ENCODE results near the gene VAV2. TPM values are rescaled to one million over a fixed set of nuclear protein-coding genes. Genes with fewer than 3 reads are reported as not detected.

VAV2 gene
- total RNA-seq, 2 experiments from 2014 or later: 11.0 to 27.8 TPM

DNA sequence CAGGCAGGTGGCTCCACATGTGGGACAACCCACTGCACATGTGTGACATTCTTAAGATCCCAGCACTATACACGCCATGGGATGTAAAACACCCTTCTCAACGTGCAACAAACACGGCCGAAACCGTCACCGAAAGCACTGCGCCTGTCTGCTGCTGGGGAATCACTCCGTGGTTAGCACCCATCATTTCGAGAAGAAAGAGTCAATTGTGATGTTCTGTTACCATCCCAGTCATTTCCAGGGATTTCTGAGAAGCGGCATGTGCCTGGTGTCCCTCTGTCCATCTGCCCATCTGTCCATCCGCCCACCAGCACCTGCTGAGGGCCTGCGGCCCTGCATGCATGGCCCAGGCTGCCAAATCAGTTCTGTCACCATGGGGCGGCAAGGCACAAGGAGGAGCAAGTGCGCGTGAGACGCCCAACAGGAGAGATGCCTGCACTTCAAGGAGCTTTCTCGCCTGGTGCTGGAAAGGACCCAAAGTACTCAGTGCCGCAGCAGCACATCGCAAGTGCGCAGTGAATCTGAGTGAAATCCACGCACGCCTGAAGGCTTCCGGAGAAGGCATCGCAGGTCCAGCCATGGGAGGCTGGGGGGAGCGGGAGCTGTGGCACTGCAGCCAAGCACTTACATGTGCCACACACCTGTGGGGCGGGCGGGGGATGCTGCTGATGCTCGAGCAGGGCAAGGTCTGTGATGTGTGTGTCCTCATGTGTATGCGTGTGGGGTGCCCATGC lies 38.0 kb downstream of the VAV2 start:
- TF ChIP-seq EZH2phosphoT487 (IDR thresholded peaks at IDR 0.05; ENCODE audit: borderline replicate concordance, low read depth, low read length): no peak
- TF ChIP-seq, protein P1, sequence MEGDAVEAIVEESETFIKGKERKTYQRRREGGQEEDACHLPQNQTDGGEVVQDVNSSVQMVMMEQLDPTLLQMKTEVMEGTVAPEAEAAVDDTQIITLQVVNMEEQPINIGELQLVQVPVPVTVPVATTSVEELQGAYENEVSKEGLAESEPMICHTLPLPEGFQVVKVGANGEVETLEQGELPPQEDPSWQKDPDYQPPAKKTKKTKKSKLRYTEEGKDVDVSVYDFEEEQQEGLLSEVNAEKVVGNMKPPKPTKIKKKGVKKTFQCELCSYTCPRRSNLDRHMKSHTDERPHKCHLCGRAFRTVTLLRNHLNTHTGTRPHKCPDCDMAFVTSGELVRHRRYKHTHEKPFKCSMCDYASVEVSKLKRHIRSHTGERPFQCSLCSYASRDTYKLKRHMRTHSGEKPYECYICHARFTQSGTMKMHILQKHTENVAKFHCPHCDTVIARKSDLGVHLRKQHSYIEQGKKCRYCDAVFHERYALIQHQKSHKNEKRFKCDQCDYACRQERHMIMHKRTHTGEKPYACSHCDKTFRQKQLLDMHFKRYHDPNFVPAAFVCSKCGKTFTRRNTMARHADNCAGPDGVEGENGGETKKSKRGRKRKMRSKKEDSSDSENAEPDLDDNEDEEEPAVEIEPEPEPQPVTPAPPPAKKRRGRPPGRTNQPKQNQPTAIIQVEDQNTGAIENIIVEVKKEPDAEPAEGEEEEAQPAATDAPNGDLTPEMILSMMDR (conservative IDR thresholded peaks at IDR 0.05; ENCODE audit: low read length): no peak
- intact Hi-C loops (cut with micrococcal nuclease; ENCODE audit: unreplicated experiment): loop anchor here (1.0 kb wide), 1 partner anchor 8 kb away; no protein-coding TSS in a partner anchor
- BruUV-seq (replicated peaks): no TSS peak
- Histone ChIP-seq H3K36me3 (ENCODE audit: insufficient read depth, low read length) (no peaks in the 10 kb centered on the region), H4K20me1 (ENCODE audit: insufficient read depth, low read length) (no peaks in the 10 kb centered on the region), H3K9me3 (ENCODE audit: low read length) (no peaks in the 10 kb centered on the region), H3K9me2 (ENCODE audit: insufficient read depth, low read length) (no peaks in the 10 kb centered on the region), H3K27ac (ENCODE audit: low read depth, low read length, poor library complexity, severe bottlenecking) (peak overlapping the region; percentile 93), H3K4me3 (ENCODE audit: low read depth, low read length, poor library complexity, severe bottlenecking) (peak overlapping the region; percentile 46), H3K4me2 (ENCODE audit: low read length) (peak overlapping the region; percentile 69), H3K4me1 (ENCODE audit: insufficient read depth, low read length, poor library complexity, severe bottlenecking) (peaks cover 56% of the 10 kb centered on the region), H3K79me2 (ENCODE audit: insufficient read depth, low read depth, low read length) (peaks cover 8% of the 10 kb centered on the region; the same call in 1 of the 2 replicates), H2AFZ (ENCODE audit: low read length) (no peak overlapping the region; the same call in 1 of the 2 replicates)
- ChIA-PET POLR2A (interaction anchor here (3.9 kb wide), 1 partner anchor 9 kb away, joined by 46 read pairs; no protein-coding TSS in a partner anchor), CTCF (ENCODE audit: unreplicated experiment) (interaction anchor here (1.1 kb wide), 1 partner anchor 8 kb away, joined by 5 read pairs; no protein-coding TSS in a partner anchor)
- peak; percentile 43 for DNase-seq (ENCODE audit: low spot score)

DNA sequence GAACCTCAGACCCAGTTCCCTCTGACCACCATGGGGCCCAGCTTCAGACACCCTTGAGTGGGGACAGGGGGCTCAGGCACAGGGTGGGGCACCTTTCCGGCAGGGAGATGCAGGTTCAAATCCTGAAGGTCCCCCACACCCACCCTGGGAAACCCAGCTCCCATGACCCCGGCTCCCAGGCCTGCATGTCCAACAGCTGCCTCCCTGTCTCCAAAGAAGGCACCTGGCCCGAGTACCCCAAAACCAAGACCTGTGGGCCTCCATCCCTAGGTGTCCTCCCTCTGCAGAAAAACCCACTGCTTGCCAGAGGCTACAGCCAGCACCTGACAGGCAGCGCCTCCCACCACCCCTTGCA lies 38.5 kb downstream of the VAV2 start:
- ChIA-PET POLR2A (no interaction called here), CTCF (ENCODE audit: unreplicated experiment) (no interaction called here)
- H3K4me3 ChIP-seq (ENCODE audit: low read depth, low read length, poor library complexity, severe bottlenecking): no peak overlapping the region
- intact Hi-C loops (cut with micrococcal nuclease; ENCODE audit: unreplicated experiment): no loop called here
- H2AFZ ChIP-seq (ENCODE audit: low read length): no peak overlapping the region
- peaks cover 51% of the 10 kb centered on the region for H3K4me1 ChIP-seq (ENCODE audit: insufficient read depth, low read length, poor library complexity, severe bottlenecking)
- H3K9me2 ChIP-seq (ENCODE audit: insufficient read depth, low read length): no peaks in the 10 kb centered on the region
- H3K27ac ChIP-seq (ENCODE audit: low read depth, low read length, poor library complexity, severe bottlenecking): peak overlapping the region; percentile 93
- no peaks in the 10 kb centered on the region for H3K36me3 ChIP-seq (ENCODE audit: insufficient read depth, low read length)
- TF ChIP-seq EZH2phosphoT487 (IDR thresholded peaks at IDR 0.05; ENCODE audit: borderline replicate concordance, low read depth, low read length): no peak
- TF ChIP-seq, protein P1 (conservative IDR thresholded peaks at IDR 0.05; ENCODE audit: low read length): no peak
- H3K79me2 ChIP-seq (ENCODE audit: insufficient read depth, low read depth, low read length): peaks cover 7% of the 10 kb centered on the region; the same call in 1 of the 2 replicates
- H4K20me1 ChIP-seq (ENCODE audit: insufficient read depth, low read length): no peaks in the 10 kb centered on the region
- peak overlapping the region; percentile 69 for H3K4me2 ChIP-seq (ENCODE audit: low read length)
- no peak for DNase-seq (ENCODE audit: low spot score)
- no peaks in the 10 kb centered on the region for H3K9me3 ChIP-seq (ENCODE audit: low read length)
- BruUV-seq (replicated peaks): no TSS peak
